Measurements from ENCODE around the gene SRRM4.
"Not testable (repeated sequence)": the region's sequence is repeated elsewhere in the genome, so short reads cannot be mapped to it uniquely, and the experiment has no call there.

Gene SRRM4

GRCh38 chr12:119102714-119103113 lies 121.4 kb downstream of the SRRM4 start:
- H3K4me2 ChIP-seq (ENCODE audit: low read length), result no peak overlapping the region
- no peaks in the 10 kb centered on the region for H3K27me3 ChIP-seq (ENCODE audit: control insufficient read depth, insufficient read depth, low read length)
- no peaks in the 10 kb centered on the region for H3K36me3 ChIP-seq (ENCODE audit: control insufficient read depth, insufficient read depth, low read length)
- no peak overlapping the region for H3K4me3 ChIP-seq (ENCODE audit: low read depth, low read length)
- no peak for TF ChIP-seq CTCF (IDR thresholded peaks at IDR 0.05)
- H3K79me2 ChIP-seq, result peaks cover 2% of the 10 kb centered on the region
- no peak overlapping the region for H2AFZ ChIP-seq
- H3K9ac ChIP-seq, result no peak overlapping the region
- H3K27ac ChIP-seq, result no peak overlapping the region
- no peaks in the 10 kb centered on the region for H3K4me1 ChIP-seq
- no peaks in the 10 kb centered on the region for H3K9me3 ChIP-seq (ENCODE audit: control insufficient read depth, low read length)

- not testable (repeated sequence) for H3K4me1 ChIP-seq; H3K27me3 ChIP-seq (ENCODE audit: control insufficient read depth, insufficient read depth, low read length); H3K79me2 ChIP-seq; H3K9ac ChIP-seq; H2AFZ ChIP-seq; H3K36me3 ChIP-seq (ENCODE audit: control insufficient read depth, insufficient read depth, low read length); H3K9me3 ChIP-seq (ENCODE audit: control insufficient read depth, low read length); H3K4me3 ChIP-seq (ENCODE audit: low read depth, low read length); H3K27ac ChIP-seq; H3K4me2 ChIP-seq (ENCODE audit: low read length)
Measured at GRCh38 chr12:119104969-119105368, 123.6 kb downstream of the SRRM4 start.

- H3K9me3 ChIP-seq (ENCODE audit: control insufficient read depth, low read length), result no peaks in the 10 kb centered on the region
- H2AFZ ChIP-seq, result no peak overlapping the region
- TF ChIP-seq CTCF (IDR thresholded peaks at IDR 0.05), result no peak
- no peaks in the 10 kb centered on the region for H3K4me1 ChIP-seq
- H3K9ac ChIP-seq, result no peak overlapping the region
- no peaks in the 10 kb centered on the region for H3K79me2 ChIP-seq
- H3K36me3 ChIP-seq (ENCODE audit: control insufficient read depth, insufficient read depth, low read length), result no peaks in the 10 kb centered on the region
- H3K4me3 ChIP-seq (ENCODE audit: low read depth, low read length), result no peak overlapping the region
- no peaks in the 10 kb centered on the region for H3K27me3 ChIP-seq (ENCODE audit: control insufficient read depth, insufficient read depth, low read length)
- no peak overlapping the region for H3K4me2 ChIP-seq (ENCODE audit: low read length)
- H3K27ac ChIP-seq, result no peak overlapping the region
Measured at GRCh38 chr12:119113496-119113986, 132.2 kb downstream of the SRRM4 start.

GRCh38 chr12:119114294-119114693 lies 133.0 kb downstream of the SRRM4 start:
- H3K4me1 ChIP-seq, result no peaks in the 10 kb centered on the region
- H3K9ac ChIP-seq, result no peak overlapping the region
- no peaks in the 10 kb centered on the region for H3K27me3 ChIP-seq (ENCODE audit: control insufficient read depth, insufficient read depth, low read length)
- no peak for TF ChIP-seq CTCF (IDR thresholded peaks at IDR 0.05)
- H2AFZ ChIP-seq, result no peak overlapping the region
- H3K9me3 ChIP-seq (ENCODE audit: control insufficient read depth, low read length), result no peaks in the 10 kb centered on the region
- H3K4me2 ChIP-seq (ENCODE audit: low read length), result no peak overlapping the region
- H3K79me2 ChIP-seq, result no peaks in the 10 kb centered on the region
- no peak overlapping the region for H3K4me3 ChIP-seq (ENCODE audit: low read depth, low read length)
- H3K27ac ChIP-seq, result no peak overlapping the region
- H3K36me3 ChIP-seq (ENCODE audit: control insufficient read depth, insufficient read depth, low read length), result no peaks in the 10 kb centered on the region

- H2AFZ ChIP-seq, result no peak overlapping the region
- H3K4me2 ChIP-seq (ENCODE audit: low read length), result no peak overlapping the region
- TF ChIP-seq CTCF (IDR thresholded peaks at IDR 0.05), result peak; percentile 97
Measured at GRCh38 chr12:119115296-119115905, 134.1 kb downstream of the SRRM4 start.

More at GRCh38 chr12:119115296-119115905, 134.1 kb downstream of the SRRM4 start:
- Histone ChIP-seq H3K79me2 (no peaks in the 10 kb centered on the region), H3K27me3 (ENCODE audit: control insufficient read depth, insufficient read depth, low read length) (no peaks in the 10 kb centered on the region), H3K4me1 (no peaks in the 10 kb centered on the region), H3K9ac (no peak overlapping the region), H3K27ac (no peak overlapping the region), H3K36me3 (ENCODE audit: control insufficient read depth, insufficient read depth, low read length) (no peaks in the 10 kb centered on the region), H3K9me3 (ENCODE audit: control insufficient read depth, low read length) (no peaks in the 10 kb centered on the region), H3K4me3 (ENCODE audit: low read depth, low read length) (no peak overlapping the region)

All from parathyroid adenoma (tissue), 2 donors.